WTC11 (cell line): ENCODE results near the gene HELZ.

Experiments used
- TF ChIP-seq, protein P1 (sequence below): sonication (generic); formaldehyde crosslinking; IDR thresholded peaks from 2 replicates; pipeline ENCODE4 v1.8.0; 2023; ENCODE audit warnings: missing genetic modification reagents
- TF ChIP-seq, protein P2 (sequence below): sonication (generic); formaldehyde crosslinking; conservative IDR thresholded peaks from 2 replicates; pipeline ENCODE4 v1.8.1; 2023; ENCODE audit warnings: mild to moderate bottlenecking, low read depth, missing genetic modification reagents, moderate library complexity
- TF ChIP-seq, protein P3 (sequence below): sonication (generic); formaldehyde crosslinking; IDR thresholded peaks from 2 replicates; pipeline ENCODE4 v1.8.1; 2023; ENCODE audit warnings: mild to moderate bottlenecking, missing genetic modification reagents, moderate library complexity
- TF ChIP-seq, protein P4 (sequence below): sonication (generic); formaldehyde crosslinking; IDR thresholded peaks from 2 replicates; pipeline ENCODE4 v1.8.0; 2022; ENCODE audit warnings: mild to moderate bottlenecking, missing genetic modification reagents

DNA sequence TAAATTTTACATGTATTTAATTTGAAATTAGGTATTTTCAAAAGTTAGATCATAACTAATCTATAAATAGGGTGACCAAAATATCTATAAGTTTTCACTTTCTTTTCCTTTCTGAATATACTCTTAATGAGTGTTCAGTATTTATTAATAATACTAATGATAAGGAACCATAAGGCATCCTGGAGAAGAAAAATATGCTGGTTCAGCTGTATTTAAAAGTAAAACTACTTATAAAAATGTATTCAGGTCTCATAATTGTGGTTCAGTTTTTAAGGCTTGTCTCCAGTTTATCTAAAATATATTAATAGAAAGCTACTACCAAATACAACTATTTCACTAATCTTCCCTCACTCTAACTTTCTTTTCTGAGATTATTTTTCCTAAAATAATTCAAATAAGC lies 67.3 kb downstream of the HELZ start:
- TF ChIP-seq, protein P1, sequence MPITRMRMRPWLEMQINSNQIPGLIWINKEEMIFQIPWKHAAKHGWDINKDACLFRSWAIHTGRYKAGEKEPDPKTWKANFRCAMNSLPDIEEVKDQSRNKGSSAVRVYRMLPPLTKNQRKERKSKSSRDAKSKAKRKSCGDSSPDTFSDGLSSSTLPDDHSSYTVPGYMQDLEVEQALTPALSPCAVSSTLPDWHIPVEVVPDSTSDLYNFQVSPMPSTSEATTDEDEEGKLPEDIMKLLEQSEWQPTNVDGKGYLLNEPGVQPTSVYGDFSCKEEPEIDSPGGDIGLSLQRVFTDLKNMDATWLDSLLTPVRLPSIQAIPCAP (CRISPR knock-in tag) = no peak
- TF ChIP-seq, protein P2, sequence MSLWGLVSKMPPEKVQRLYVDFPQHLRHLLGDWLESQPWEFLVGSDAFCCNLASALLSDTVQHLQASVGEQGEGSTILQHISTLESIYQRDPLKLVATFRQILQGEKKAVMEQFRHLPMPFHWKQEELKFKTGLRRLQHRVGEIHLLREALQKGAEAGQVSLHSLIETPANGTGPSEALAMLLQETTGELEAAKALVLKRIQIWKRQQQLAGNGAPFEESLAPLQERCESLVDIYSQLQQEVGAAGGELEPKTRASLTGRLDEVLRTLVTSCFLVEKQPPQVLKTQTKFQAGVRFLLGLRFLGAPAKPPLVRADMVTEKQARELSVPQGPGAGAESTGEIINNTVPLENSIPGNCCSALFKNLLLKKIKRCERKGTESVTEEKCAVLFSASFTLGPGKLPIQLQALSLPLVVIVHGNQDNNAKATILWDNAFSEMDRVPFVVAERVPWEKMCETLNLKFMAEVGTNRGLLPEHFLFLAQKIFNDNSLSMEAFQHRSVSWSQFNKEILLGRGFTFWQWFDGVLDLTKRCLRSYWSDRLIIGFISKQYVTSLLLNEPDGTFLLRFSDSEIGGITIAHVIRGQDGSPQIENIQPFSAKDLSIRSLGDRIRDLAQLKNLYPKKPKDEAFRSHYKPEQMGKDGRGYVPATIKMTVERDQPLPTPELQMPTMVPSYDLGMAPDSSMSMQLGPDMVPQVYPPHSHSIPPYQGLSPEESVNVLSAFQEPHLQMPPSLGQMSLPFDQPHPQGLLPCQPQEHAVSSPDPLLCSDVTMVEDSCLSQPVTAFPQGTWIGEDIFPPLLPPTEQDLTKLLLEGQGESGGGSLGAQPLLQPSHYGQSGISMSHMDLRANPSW = no peak
- TF ChIP-seq, protein P3, sequence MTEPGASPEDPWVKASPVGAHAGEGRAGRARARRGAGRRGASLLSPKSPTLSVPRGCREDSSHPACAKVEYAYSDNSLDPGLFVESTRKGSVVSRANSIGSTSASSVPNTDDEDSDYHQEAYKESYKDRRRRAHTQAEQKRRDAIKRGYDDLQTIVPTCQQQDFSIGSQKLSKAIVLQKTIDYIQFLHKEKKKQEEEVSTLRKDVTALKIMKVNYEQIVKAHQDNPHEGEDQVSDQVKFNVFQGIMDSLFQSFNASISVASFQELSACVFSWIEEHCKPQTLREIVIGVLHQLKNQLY (CRISPR knock-in tag) = no peak
- TF ChIP-seq, protein P4, sequence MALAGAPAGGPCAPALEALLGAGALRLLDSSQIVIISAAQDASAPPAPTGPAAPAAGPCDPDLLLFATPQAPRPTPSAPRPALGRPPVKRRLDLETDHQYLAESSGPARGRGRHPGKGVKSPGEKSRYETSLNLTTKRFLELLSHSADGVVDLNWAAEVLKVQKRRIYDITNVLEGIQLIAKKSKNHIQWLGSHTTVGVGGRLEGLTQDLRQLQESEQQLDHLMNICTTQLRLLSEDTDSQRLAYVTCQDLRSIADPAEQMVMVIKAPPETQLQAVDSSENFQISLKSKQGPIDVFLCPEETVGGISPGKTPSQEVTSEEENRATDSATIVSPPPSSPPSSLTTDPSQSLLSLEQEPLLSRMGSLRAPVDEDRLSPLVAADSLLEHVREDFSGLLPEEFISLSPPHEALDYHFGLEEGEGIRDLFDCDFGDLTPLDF (CRISPR knock-in tag) = no peak
